Neuron (in vitro differentiated cells): ENCODE data around the gene PRR12.
A peak's percentile ranks its signal among the peaks of the same experiment; 100 is the strongest.

ENCODE experiments used
- H2AFZ ChIP-seq: one replicate; pipeline ENCODE4 v1.6.1; 2013; ENCODE audit warnings: low read depth, mild to moderate bottlenecking, inconsistent platforms, low read length, moderate library complexity
- H3K27me3 ChIP-seq: one replicate; pipeline ENCODE4 v1.6.1; 2013; ENCODE audit warnings: low read length; ENCODE audit not compliant: insufficient read depth
- H3K36me3 ChIP-seq: one replicate; pipeline ENCODE4 v1.6.1; 2013; ENCODE audit warnings: low read length; ENCODE audit not compliant: insufficient read depth
- H3K4me1 ChIP-seq: one replicate; pipeline ENCODE4 v1.6.1; 2013; ENCODE audit warnings: low read length; ENCODE audit not compliant: insufficient read depth
- H3K4me3 ChIP-seq: 2 replicates; pipeline ENCODE4 v1.5.1; 2013; ENCODE audit warnings: mild to moderate bottlenecking, low read length, moderate library complexity
- H3K9me3 ChIP-seq: one replicate; pipeline ENCODE4 v1.6.1; 2013; ENCODE audit warnings: low read length

PRR12 gene

DNA sequence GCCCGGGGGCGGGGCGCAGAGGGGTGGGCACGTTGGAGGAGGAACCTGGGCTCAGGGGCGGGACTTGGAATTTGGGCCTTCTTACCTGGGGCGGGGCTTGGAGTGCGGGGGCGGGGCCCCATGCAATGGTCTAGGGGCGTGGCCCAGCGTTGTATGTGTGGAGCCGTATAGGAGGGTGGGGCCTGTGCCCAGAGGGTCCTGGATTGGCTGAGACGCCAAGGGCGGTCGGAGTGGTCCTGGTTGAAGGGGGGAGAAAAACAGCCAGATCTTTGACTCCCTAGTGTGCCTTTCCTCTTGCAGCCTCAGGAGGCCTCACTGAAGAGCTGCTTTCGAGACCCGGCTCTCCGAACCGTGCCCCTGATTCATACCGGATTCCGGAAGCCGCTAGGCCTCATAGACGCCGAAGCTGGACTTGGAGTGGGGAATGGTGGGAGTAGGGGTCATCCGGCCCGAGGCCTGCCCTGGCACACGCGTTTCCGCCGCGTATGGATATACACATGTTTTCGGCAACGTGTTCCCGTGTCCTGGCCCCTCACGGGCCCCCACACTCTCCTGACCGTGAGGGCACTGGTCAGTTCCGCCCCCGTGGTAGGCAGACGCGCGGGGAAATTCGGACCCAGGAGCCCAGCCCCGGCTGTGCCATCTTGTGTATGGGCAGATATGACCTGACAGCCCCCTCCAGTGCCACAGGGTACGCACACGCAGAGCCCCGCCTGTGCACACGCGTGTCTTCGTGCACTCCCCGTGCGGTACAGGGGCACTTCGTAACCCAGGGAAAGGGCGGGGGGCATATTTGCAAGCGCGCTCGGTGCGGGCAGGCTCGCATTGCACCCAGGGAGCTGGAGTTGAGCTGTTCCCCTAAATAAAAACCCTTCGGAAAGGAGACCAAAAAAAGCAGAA is 661 bp upstream of the PRR12 start:
- Histone ChIP-seq H3K4me3 (peak overlapping the region; percentile 100), H2AFZ (peak overlapping the region; percentile 64), H3K9me3 (no peaks in the 10 kb centered on the region)

GRCh38 chr19:49591731-49592485 is 926 bp downstream of the PRR12 start:
- Histone ChIP-seq H3K9me3 (no peaks in the 10 kb centered on the region), H2AFZ (no peak overlapping the region), H3K4me3 (peak overlapping the region; percentile 100), H3K4me1 (peaks cover 24% of the 10 kb centered on the region), H3K27me3 (no peaks in the 10 kb centered on the region), H3K36me3 (peaks cover 20% of the 10 kb centered on the region)

More for the DNA sequence above, 661 bp upstream of the PRR12 start:
- H3K4me1 ChIP-seq: peaks cover 25% of the 10 kb centered on the region
- no peaks in the 10 kb centered on the region for H3K27me3 ChIP-seq
- H3K36me3 ChIP-seq: peaks cover 13% of the 10 kb centered on the region

GRCh38 chr19:49592486-49593232 is 1.7 kb downstream of the PRR12 start:
- H3K27me3 ChIP-seq: no peaks in the 10 kb centered on the region
- peaks cover 24% of the 10 kb centered on the region for H3K4me1 ChIP-seq
- no peak overlapping the region for H2AFZ ChIP-seq
- peak overlapping the region; percentile 100 for H3K4me3 ChIP-seq
- H3K9me3 ChIP-seq: no peaks in the 10 kb centered on the region
- H3K36me3 ChIP-seq: peaks cover 25% of the 10 kb centered on the region

GRCh38 chr19:49593233-49594113 is 2.5 kb downstream of the PRR12 start:
- H3K4me1 ChIP-seq: peaks cover 24% of the 10 kb centered on the region
- peak overlapping the region; percentile 100 for H3K4me3 ChIP-seq
- H3K9me3 ChIP-seq: no peaks in the 10 kb centered on the region
- no peak overlapping the region for H2AFZ ChIP-seq
- H3K27me3 ChIP-seq: no peaks in the 10 kb centered on the region
- peaks cover 30% of the 10 kb centered on the region for H3K36me3 ChIP-seq

DNA sequence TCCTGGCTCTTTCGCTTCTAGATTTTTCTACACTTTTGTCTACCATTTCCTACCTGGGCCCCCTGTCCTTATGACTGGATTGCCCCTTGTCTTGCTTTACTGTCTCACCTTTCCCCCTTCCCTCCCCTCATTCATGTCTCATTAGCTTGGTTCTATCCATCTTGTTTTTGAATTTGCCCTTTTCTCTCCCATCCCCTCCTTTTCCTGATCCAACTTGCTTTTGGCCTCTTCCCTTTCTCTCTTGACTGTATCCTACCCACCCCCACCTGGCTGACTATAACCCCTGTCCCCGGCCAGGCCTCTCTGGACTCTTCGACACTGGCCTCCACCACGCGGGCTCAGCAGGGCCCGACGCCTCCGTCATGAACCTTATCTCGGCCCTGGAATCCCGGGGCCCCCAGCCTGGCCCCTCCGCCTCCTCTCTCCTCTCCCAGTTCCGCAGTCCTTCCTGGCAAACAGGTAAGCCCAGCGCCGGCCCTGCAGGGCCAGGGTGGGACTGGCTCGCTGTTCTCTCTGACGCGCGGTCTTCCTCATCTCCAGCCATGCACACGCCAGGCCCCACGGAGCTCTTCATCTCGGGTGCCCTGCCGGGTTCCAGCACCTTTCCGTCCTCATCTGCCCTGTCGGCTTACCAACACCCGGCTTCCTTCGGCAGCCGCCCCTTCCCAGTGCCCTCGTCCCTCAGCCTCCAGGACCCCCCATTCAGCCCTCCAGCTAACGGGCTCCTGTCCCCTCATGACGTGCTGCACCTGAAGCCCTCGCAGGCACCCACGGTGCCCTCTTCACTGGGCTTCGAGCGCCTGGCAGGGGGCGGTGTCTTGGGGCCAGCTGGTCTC is 3.4 kb downstream of the PRR12 start:
- Histone ChIP-seq H3K4me3 (no peak overlapping the region), H3K36me3 (peaks cover 39% of the 10 kb centered on the region), H3K27me3 (no peaks in the 10 kb centered on the region), H3K9me3 (no peaks in the 10 kb centered on the region), H2AFZ (no peak overlapping the region), H3K4me1 (peaks cover 24% of the 10 kb centered on the region)

DNA sequence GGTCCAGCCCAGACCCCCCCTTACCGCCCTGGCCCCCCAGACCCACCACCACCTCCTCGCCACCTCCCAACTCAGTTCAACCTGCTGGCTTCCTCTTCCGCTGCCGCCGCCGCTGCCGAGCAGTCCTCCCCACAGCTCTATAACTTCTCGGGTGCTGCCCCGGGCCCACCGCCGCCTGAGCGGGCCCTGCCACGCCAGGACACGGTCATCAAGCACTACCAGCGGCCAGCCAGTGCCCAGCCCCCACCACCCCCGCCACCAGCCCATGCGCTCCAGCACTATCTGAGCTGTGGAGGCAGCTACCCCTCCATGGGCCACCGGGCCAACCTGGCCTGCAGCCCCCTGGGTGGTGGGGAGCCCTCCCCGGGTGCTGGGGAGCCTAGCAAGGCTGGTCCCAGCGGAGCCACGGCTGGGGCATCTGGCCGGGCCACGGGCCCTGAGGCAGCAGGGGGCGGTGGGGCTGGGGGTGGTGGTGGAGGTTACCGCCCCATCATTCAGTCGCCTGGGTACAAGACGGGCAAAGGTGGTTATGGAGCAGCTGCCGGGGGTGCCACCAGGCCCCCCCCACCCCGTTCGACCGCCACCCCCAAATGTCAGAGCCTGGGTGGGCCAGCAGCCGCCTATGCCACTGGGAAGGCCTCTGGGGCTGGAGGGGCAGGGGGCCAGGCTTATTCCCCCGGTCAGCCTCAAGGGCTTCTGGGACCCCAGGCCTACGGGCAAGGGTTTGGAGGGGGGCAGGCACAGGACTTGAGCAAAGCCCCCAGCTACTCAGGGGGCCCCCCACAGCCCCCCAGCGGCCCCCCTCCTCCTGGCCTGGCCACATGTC is 4.2 kb downstream of the PRR12 start:
- no peak overlapping the region for H3K4me3 ChIP-seq
- no peak overlapping the region for H2AFZ ChIP-seq
- peaks cover 24% of the 10 kb centered on the region for H3K4me1 ChIP-seq
- H3K36me3 ChIP-seq: peaks cover 47% of the 10 kb centered on the region
- H3K9me3 ChIP-seq: no peaks in the 10 kb centered on the region
- no peaks in the 10 kb centered on the region for H3K27me3 ChIP-seq

- H3K4me1 ChIP-seq: peaks cover 18% of the 10 kb centered on the region
- H3K27me3 ChIP-seq: no peaks in the 10 kb centered on the region
- no peak overlapping the region for H3K4me3 ChIP-seq
- H3K9me3 ChIP-seq: no peaks in the 10 kb centered on the region
- peaks cover 53% of the 10 kb centered on the region for H3K36me3 ChIP-seq
- H2AFZ ChIP-seq: no peak overlapping the region
These were observed 4.9 kb downstream of the PRR12 start for GRCh38 chr19:49595819-49596404.

DNA sequence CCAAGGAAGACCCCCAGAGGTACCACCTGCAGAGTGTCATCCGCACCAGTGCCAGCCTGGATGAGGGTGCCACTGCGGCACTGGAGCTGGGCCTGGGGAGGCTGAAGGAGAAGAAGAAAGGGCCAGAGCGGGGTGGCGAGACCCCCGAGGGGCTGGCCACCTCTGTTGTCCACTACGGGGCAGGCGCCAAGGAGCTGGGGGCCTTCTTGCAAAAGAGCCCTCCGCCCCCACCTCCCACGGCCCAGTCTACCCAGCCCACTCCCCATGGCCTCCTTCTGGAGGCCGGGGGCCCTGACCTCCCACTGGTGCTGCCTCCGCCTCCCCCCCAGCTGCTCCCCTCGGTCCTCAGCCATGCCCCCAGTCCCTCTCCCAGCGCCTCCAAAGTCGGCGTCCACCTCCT is 5.4 kb downstream of the PRR12 start:
- Histone ChIP-seq H3K9me3 (no peaks in the 10 kb centered on the region), H3K36me3 (peaks cover 56% of the 10 kb centered on the region), H2AFZ (no peak overlapping the region), H3K27me3 (no peaks in the 10 kb centered on the region), H3K4me1 (peaks cover 18% of the 10 kb centered on the region), H3K4me3 (no peak overlapping the region)

GRCh38 chr19:49596954-49597702 is 6.1 kb downstream of the PRR12 start:
- H3K36me3 ChIP-seq: peaks cover 63% of the 10 kb centered on the region
- no peaks in the 10 kb centered on the region for H3K9me3 ChIP-seq
- no peak overlapping the region for H2AFZ ChIP-seq
- H3K4me1 ChIP-seq: peaks cover 18% of the 10 kb centered on the region
- H3K27me3 ChIP-seq: no peaks in the 10 kb centered on the region
- no peak overlapping the region for H3K4me3 ChIP-seq

DNA sequence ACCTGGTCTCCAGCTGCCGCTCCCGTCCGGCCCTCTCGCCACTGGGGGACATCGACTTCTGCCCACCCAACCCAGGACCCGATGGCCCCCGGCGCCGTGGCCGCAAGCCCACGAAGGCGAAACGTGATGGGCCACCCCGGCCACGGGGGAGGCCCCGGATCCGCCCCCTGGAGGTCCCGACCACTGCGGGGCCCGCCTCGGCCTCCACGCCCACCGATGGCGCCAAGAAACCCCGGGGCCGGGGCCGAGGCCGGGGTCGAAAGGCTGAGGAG is 6.7 kb downstream of the PRR12 start:
- Histone ChIP-seq H3K9me3 (no peaks in the 10 kb centered on the region), H2AFZ (no peak overlapping the region), H3K36me3 (peaks cover 68% of the 10 kb centered on the region), H3K4me3 (no peak overlapping the region), H3K4me1 (peaks cover 13% of the 10 kb centered on the region), H3K27me3 (no peaks in the 10 kb centered on the region)
